ENCODE measurements around the gene ZNF620. TPM values are rescaled to one million over a fixed set of nuclear protein-coding genes. Genes with fewer than 3 reads are reported as not detected.

Gene ZNF620
- total and polyA plus RNA-seq, 2 experiments from 2014 or later = 14.1 to 18.0 TPM

DNA sequence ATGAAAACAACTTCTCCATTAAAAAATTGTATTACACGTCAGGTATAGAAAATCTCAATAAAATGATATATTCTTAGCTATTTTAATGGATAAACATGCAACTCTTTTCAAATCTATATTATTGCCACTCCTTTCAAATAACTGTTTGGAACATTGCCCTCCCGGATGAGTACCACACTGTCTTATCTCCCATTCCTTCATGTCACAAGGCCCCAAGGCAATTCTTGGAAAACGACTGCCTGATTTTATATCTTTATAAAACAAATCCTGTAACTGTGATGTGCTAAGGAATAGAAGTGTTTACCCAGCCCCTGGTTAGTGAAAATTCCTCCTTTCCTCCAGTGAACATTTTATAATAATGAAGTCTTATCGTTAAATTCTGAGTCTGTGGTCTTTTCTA lies 35.1 kb upstream of the ZNF620 start:
- no peaks in the 10 kb centered on the region for H3K4me1 ChIP-seq (ENCODE audit: insufficient read depth)
- no peaks in the 10 kb centered on the region for H3K9me2 ChIP-seq (ENCODE audit: insufficient read depth)
- no peaks in the 10 kb centered on the region for H3K27me3 Mint-ChIP-seq (ENCODE audit: insufficient read depth, low read depth, poor library complexity)
- no peak overlapping the region for H3K27ac ChIP-seq (ENCODE audit: low read depth)
- 0 out of 2 replicates have a peak, but pooled peaks cover 2% of the 10 kb centered on the region for H3F3A ChIP-seq (replicated peaks; ENCODE audit: low read depth)
- no peak overlapping the region for H3K4me3 ChIP-seq
- H4K20me1 ChIP-seq (replicated peaks; ENCODE audit: insufficient read depth) = peaks cover 4% of the 10 kb centered on the region; the same call in 1 of the 2 replicates
- H3K27me3 ChIP-seq (ENCODE audit: insufficient read depth) = no peaks in the 10 kb centered on the region
- H3K9me3 Mint-ChIP-seq = no peaks in the 10 kb centered on the region
- H3K4me1 Mint-ChIP-seq = no peaks in the 10 kb centered on the region
- H3K36me3 ChIP-seq (ENCODE audit: insufficient read depth) = no peaks in the 10 kb centered on the region
- no peak overlapping the region for H3K4me3 Mint-ChIP-seq
- TF ChIP-seq, protein P1, sequence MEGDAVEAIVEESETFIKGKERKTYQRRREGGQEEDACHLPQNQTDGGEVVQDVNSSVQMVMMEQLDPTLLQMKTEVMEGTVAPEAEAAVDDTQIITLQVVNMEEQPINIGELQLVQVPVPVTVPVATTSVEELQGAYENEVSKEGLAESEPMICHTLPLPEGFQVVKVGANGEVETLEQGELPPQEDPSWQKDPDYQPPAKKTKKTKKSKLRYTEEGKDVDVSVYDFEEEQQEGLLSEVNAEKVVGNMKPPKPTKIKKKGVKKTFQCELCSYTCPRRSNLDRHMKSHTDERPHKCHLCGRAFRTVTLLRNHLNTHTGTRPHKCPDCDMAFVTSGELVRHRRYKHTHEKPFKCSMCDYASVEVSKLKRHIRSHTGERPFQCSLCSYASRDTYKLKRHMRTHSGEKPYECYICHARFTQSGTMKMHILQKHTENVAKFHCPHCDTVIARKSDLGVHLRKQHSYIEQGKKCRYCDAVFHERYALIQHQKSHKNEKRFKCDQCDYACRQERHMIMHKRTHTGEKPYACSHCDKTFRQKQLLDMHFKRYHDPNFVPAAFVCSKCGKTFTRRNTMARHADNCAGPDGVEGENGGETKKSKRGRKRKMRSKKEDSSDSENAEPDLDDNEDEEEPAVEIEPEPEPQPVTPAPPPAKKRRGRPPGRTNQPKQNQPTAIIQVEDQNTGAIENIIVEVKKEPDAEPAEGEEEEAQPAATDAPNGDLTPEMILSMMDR (conservative IDR thresholded peaks at IDR 0.05; ENCODE audit: low read depth in 2 of 2) = no peak
- TF ChIP-seq, protein P2, sequence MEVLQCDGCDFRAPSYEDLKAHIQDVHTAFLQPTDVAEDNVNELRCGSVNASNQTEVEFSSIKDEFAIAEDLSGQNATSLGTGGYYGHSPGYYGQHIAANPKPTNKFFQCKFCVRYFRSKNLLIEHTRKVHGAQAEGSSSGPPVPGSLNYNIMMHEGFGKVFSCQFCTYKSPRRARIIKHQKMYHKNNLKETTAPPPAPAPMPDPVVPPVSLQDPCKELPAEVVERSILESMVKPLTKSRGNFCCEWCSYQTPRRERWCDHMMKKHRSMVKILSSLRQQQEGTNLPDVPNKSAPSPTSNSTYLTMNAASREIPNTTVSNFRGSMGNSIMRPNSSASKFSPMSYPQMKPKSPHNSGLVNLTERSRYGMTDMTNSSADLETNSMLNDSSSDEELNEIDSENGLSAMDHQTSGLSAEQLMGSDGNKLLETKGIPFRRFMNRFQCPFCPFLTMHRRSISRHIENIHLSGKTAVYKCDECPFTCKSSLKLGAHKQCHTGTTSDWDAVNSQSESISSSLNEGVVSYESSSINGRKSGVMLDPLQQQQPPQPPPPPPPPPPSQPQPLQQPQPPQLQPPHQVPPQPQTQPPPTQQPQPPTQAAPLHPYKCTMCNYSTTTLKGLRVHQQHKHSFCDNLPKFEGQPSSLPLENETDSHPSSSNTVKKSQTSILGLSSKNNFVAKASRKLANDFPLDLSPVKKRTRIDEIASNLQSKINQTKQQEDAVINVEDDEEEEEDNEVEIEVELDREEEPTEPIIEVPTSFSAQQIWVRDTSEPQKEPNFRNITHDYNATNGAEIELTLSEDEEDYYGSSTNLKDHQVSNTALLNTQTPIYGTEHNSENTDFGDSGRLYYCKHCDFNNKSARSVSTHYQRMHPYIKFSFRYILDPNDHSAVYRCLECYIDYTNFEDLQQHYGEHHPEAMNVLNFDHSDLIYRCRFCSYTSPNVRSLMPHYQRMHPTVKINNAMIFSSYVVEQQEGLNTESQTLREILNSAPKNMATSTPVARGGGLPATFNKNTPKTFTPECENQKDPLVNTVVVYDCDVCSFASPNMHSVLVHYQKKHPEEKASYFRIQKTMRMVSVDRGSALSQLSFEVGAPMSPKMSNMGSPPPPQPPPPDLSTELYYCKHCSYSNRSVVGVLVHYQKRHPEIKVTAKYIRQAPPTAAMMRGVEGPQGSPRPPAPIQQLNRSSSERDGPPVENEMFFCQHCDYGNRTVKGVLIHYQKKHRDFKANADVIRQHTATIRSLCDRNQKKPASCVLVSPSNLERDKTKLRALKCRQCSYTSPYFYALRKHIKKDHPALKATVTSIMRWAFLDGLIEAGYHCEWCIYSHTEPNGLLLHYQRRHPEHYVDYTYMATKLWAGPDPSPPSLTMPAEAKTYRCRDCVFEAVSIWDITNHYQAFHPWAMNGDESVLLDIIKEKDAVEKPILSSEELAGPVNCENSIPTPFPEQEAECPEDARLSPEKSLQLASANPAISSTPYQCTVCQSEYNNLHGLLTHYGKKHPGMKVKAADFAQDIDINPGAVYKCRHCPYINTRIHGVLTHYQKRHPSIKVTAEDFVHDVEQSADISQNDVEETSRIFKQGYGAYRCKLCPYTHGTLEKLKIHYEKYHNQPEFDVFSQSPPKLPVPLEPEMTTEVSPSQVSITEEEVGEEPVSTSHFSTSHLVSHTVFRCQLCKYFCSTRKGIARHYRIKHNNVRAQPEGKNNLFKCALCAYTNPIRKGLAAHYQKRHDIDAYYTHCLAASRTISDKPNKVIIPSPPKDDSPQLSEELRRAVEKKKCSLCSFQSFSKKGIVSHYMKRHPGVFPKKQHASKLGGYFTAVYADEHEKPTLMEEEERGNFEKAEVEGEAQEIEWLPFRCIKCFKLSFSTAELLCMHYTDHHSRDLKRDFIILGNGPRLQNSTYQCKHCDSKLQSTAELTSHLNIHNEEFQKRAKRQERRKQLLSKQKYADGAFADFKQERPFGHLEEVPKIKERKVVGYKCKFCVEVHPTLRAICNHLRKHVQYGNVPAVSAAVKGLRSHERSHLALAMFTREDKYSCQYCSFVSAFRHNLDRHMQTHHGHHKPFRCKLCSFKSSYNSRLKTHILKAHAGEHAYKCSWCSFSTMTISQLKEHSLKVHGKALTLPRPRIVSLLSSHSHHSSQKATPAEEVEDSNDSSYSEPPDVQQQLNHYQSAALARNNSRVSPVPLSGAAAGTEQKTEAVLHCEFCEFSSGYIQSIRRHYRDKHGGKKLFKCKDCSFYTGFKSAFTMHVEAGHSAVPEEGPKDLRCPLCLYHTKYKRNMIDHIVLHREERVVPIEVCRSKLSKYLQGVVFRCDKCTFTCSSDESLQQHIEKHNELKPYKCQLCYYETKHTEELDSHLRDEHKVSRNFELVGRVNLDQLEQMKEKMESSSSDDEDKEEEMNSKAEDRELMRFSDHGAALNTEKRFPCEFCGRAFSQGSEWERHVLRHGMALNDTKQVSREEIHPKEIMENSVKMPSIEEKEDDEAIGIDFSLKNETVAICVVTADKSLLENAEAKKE (CRISPR knock-in tag; IDR thresholded peaks at IDR 0.05) = no peak
- TF ChIP-seq ZNF331 (CRISPR knock-in tag; IDR thresholded peaks at IDR 0.05; ENCODE audit: low read depth) (no peak), ZNF114 (CRISPR knock-in tag; IDR thresholded peaks at IDR 0.05) (no peak), JUNB (IDR thresholded peaks at IDR 0.05; ENCODE audit: unreplicated experiment) (no peak), EZH2 (IDR thresholded peaks at IDR 0.05; ENCODE audit: low read depth, unreplicated experiment) (no peak), POLR2AphosphoS5 (IDR thresholded peaks at IDR 0.05; ENCODE audit: low read depth) (no peak), STAT1 (IDR thresholded peaks at IDR 0.05; ENCODE audit: unreplicated experiment) (no peak), CREB1 (CRISPR knock-in tag; IDR thresholded peaks at IDR 0.05; ENCODE audit: low read depth) (no peak), EZH2phosphoT487 (IDR thresholded peaks at IDR 0.05; ENCODE audit: unreplicated experiment) (no peak), NANOG (IDR thresholded peaks at IDR 0.05; ENCODE audit: borderline replicate concordance) (no peak)
- TF ChIP-seq, protein P3, sequence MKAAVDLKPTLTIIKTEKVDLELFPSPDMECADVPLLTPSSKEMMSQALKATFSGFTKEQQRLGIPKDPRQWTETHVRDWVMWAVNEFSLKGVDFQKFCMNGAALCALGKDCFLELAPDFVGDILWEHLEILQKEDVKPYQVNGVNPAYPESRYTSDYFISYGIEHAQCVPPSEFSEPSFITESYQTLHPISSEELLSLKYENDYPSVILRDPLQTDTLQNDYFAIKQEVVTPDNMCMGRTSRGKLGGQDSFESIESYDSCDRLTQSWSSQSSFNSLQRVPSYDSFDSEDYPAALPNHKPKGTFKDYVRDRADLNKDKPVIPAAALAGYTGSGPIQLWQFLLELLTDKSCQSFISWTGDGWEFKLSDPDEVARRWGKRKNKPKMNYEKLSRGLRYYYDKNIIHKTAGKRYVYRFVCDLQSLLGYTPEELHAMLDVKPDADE (IDR thresholded peaks at IDR 0.05) = no peak
- TF ChIP-seq, protein P4, sequence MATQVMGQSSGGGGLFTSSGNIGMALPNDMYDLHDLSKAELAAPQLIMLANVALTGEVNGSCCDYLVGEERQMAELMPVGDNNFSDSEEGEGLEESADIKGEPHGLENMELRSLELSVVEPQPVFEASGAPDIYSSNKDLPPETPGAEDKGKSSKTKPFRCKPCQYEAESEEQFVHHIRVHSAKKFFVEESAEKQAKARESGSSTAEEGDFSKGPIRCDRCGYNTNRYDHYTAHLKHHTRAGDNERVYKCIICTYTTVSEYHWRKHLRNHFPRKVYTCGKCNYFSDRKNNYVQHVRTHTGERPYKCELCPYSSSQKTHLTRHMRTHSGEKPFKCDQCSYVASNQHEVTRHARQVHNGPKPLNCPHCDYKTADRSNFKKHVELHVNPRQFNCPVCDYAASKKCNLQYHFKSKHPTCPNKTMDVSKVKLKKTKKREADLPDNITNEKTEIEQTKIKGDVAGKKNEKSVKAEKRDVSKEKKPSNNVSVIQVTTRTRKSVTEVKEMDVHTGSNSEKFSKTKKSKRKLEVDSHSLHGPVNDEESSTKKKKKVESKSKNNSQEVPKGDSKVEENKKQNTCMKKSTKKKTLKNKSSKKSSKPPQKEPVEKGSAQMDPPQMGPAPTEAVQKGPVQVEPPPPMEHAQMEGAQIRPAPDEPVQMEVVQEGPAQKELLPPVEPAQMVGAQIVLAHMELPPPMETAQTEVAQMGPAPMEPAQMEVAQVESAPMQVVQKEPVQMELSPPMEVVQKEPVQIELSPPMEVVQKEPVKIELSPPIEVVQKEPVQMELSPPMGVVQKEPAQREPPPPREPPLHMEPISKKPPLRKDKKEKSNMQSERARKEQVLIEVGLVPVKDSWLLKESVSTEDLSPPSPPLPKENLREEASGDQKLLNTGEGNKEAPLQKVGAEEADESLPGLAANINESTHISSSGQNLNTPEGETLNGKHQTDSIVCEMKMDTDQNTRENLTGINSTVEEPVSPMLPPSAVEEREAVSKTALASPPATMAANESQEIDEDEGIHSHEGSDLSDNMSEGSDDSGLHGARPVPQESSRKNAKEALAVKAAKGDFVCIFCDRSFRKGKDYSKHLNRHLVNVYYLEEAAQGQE (IDR thresholded peaks at IDR 0.05; ENCODE audit: unreplicated experiment) = no peak
- H3K27ac Mint-ChIP-seq = no peak overlapping the region
- H3K79me2 ChIP-seq (replicated peaks; ENCODE audit: insufficient read depth) = no peaks in the 10 kb centered on the region
- H3K36me3 Mint-ChIP-seq (ENCODE audit: low read depth) = 0 out of 3 replicates have a peak, but pooled peaks cover 7% of the 10 kb centered on the region
- no peak for DNase-seq (ENCODE audit: low spot score)
- H2AFZ ChIP-seq = no peak overlapping the region
- H3K4me2 ChIP-seq = no peak overlapping the region
- ATAC-seq = no peak

All from GM23338 (cell line).